K562 (cell line): Measurements from ENCODE around the gene NINL. TPM values are rescaled to one million over a fixed set of nuclear protein-coding genes. Genes with fewer than 3 reads are reported as not detected.

Experiments used
- ATAC-seq: fragments of 200-7000 bp; cut with Tn5 transposase; 3 replicates; pipeline ENCODE4 v1.9.1; 2020; ENCODE audit warnings: moderate library complexity
- BruUV-seq: library from RNA; stranded (reverse); fragments of 400-500 nt; replicated peaks from 2 replicates; lab custom pipeline; 2021; lab: Mats Ljungman, UMichigan
- CTCF ChIA-PET: fragments of 300-600 bp; formaldehyde crosslinking; extraction: SDS; loops from one replicate; lab custom pipeline; 2021; ENCODE audit warnings: low intra/inter-chr PET ratio; lab: Yijun Ruan, JAX
- POLR2A ChIA-PET: fragments of 300-600, 350-650 bp; sonication (Branson Sonifier 250); formaldehyde crosslinking; extraction: SDS; loops from one replicate; lab custom pipeline; 2021; ENCODE audit warnings: antibody characterized with exemption, inconsistent platforms; lab: Yijun Ruan, JAX
- DNase-seq, 4 experiments: peaks; one replicate each; pipeline versions ENCODE4 v3.0.0 to v3.0.0-alpha.2; 2011 to 2018; ENCODE audit warnings: low spot score in 3 of 4, mixed read lengths in 3 of 4; ENCODE audit errors: extremely low read depth in 1 of 4
- FAIRE-seq: peaks from 2 replicates; lab custom pipeline; 2011; peaks lifted over from hg19 to GRCh38; lab: Jason Lieb, UNC
- H2AFZ ChIP-seq: 2 replicates; pipeline ENCODE4 v1.6.0; 2011; ENCODE audit warnings: low read depth, low read length, control low read depth, inconsistent platforms
- H3K27ac ChIP-seq: fragments of 200-600 bp; 3 replicates; pipeline ENCODE4 v1.8.0; 2011; ENCODE audit warnings: low read depth, mild to moderate bottlenecking, control low read depth, inconsistent platforms, low read length, moderate library complexity, mixed read lengths; ENCODE audit errors: extremely low read depth
- H3K27me3 ChIP-seq, 2 experiments: fragments of 300-600 bp in 1 of 2; 2 replicates in 1 of 2; 3 replicates in 1 of 2; pipeline versions ENCODE4 v1.6.0 to v1.8.0; 2011; ENCODE audit warnings: inconsistent platforms in 2 of 2, low read length in 2 of 2, mild to moderate bottlenecking in 1 of 2, mixed read lengths in 1 of 2, moderate library complexity in 1 of 2; ENCODE audit not compliant: control insufficient read depth in 2 of 2, insufficient read depth in 2 of 2
- H3K36me3 ChIP-seq: fragments of 300-600 bp; 3 replicates; pipeline ENCODE4 v1.8.0; 2011; ENCODE audit warnings: mild to moderate bottlenecking, low read length, inconsistent platforms; ENCODE audit not compliant: control insufficient read depth, insufficient read depth
- H3K4me1 ChIP-seq, 2 experiments: fragments of 200-600 bp in 1 of 2; replicated peaks in 1 of 2; 2 replicates in 1 of 2; 3 replicates in 1 of 2; pipeline versions ENCODE4 v1.5.1 to v1.8.0; 2011; ENCODE audit warnings: inconsistent platforms in 2 of 2, low read length in 2 of 2, mild to moderate bottlenecking in 1 of 2, mixed read lengths in 1 of 2, moderate library complexity in 1 of 2; ENCODE audit not compliant: control insufficient read depth in 2 of 2, insufficient read depth in 2 of 2
- H3K4me2 ChIP-seq: 2 replicates; pipeline ENCODE4 v1.6.1; 2011; ENCODE audit warnings: low read length, control low read depth, inconsistent platforms, mixed read lengths; ENCODE audit not compliant: insufficient read depth
- H3K4me3 ChIP-seq: fragments of 200-600 bp; sonication (generic), shearing (Covaris generic); 2 replicates; pipeline ENCODE4 v1.5.1; 2016; ENCODE audit warnings: control low read depth, inconsistent platforms
- H3K79me2 ChIP-seq: fragments of 200-600 bp; 3 replicates; pipeline ENCODE4 v1.8.0; 2011; ENCODE audit warnings: low read length, inconsistent platforms; ENCODE audit not compliant: control insufficient read depth, insufficient read depth
- H3K9ac ChIP-seq, 2 experiments: 2 replicates each; pipeline versions ENCODE4 v1.6.0 to v1.6.1; 2011; ENCODE audit warnings: low read depth in 2 of 2, low read length in 2 of 2, control low read depth in 1 of 2, inconsistent platforms in 1 of 2, mild to moderate bottlenecking in 1 of 2, mixed read lengths in 1 of 2; ENCODE audit not compliant: insufficient read depth in 1 of 2
- H3K9me1 ChIP-seq: one replicate; pipeline ENCODE4 v1.6.0; 2011; ENCODE audit warnings: inconsistent platforms, mild to moderate bottlenecking, low read length, moderate library complexity; ENCODE audit not compliant: control insufficient read depth, insufficient read depth
- H3K9me3 ChIP-seq: replicated peaks from 2 replicates; pipeline ENCODE4 v1.5.1; 2011; ENCODE audit warnings: low read depth, low read length, inconsistent platforms; ENCODE audit not compliant: control insufficient read depth, insufficient read depth
- H4K20me1 ChIP-seq: replicated peaks from 2 replicates; pipeline ENCODE4 v1.6.1; 2011; ENCODE audit warnings: low read length, inconsistent platforms, mixed read lengths; ENCODE audit not compliant: control insufficient read depth, insufficient read depth
- ATF6 ChIP-seq: sonication (generic); formaldehyde crosslinking; IDR thresholded peaks from 2 replicates; pipeline ENCODE4 v1.4.0; 2020; ENCODE audit warnings: mild to moderate bottlenecking, missing genetic modification reagents
- BRCA1 ChIP-seq, 2 experiments: fragments of 450-650 bp in 1 of 2; sonication (generic) in 1 of 2; formaldehyde crosslinking in 1 of 2; IDR thresholded peaks; 2 replicates each; pipeline versions ENCODE4 v1.5.0 to v1.6.1; 2017 to 2020; ENCODE audit warnings: mild to moderate bottlenecking in 1 of 2, missing genetic modification reagents in 1 of 2
- FOSL1 ChIP-seq: fragments of 200-800 bp; sonication (Bioruptor generic); conservative IDR thresholded peaks from 2 replicates; pipeline ENCODE4 v1.6.1; 2016; ENCODE audit warnings: missing genetic modification characterization, missing compliant biosample characterization
- HNRNPUL1 ChIP-seq: fragments of 200-400 bp; formaldehyde crosslinking; IDR thresholded peaks from 2 replicates; pipeline ENCODE4 v1.6.1; 2017; ENCODE audit warnings: low read length
- KLF13 ChIP-seq: fragments of 450-650 bp; IDR thresholded peaks from 2 replicates; pipeline ENCODE4 v1.6.1; 2016; ENCODE audit warnings: missing genetic modification characterization, low read depth, mild to moderate bottlenecking, missing compliant biosample characterization, moderate library complexity, borderline replicate concordance
- MTA1 ChIP-seq: fragments of 450-650 bp; IDR thresholded peaks from 2 replicates; pipeline ENCODE4 v1.6.1; 2017; ENCODE audit warnings: borderline replicate concordance
- POLR2B ChIP-seq: fragments of 450-650 bp; IDR thresholded peaks from 2 replicates; pipeline ENCODE4 v1.6.1; 2018; ENCODE audit warnings: low read depth; ENCODE audit not compliant: partially characterized antibody
- POU5F1 ChIP-seq: fragments of 150-350 bp; IDR thresholded peaks from 2 replicates; pipeline ENCODE4 v1.6.1; 2014; ENCODE audit warnings: borderline replicate concordance, low read length, low read depth, mild to moderate bottlenecking; ENCODE audit not compliant: partially characterized antibody
- SETDB1 ChIP-seq: IDR thresholded peaks from one replicate; pipeline ENCODE4 v1.6.1; 2012; ENCODE audit warnings: low read length, control low read depth, inconsistent platforms
- ZNF507 ChIP-seq: conservative IDR thresholded peaks from 2 replicates; pipeline ENCODE4 v1.6.1; 2017; ENCODE audit warnings: missing genetic modification characterization, missing compliant biosample characterization
- ZNF518B ChIP-seq: fragments of 250-450 bp; sonication (Bioruptor Pico); IDR thresholded peaks from 2 replicates; pipeline ENCODE4 v1.5.0; 2021; ENCODE audit warnings: mild to moderate bottlenecking, moderate library complexity
- WGBS: fragments of 100-300 bp; shearing (Covaris generic); methylation state at CpG from one replicate; pipeline ENCODE4 v1.1.6; 2016; ENCODE audit warnings: low coverage, mixed read lengths; ENCODE audit not compliant: insufficient coverage; ENCODE audit errors: missing lambda C conversion rate; 5-methylcytosine and 5-hydroxymethylcytosine counted together
- in situ Hi-C: fragments of 300-500 bp; cut with MboI; formaldehyde crosslinking; loops from 4 replicates; pipeline ENCODE4 v1.15.0; 2018; ENCODE audit warnings: inconsistent platforms, mixed read lengths
- intact Hi-C: fragments of 100-400 bp; cut with micrococcal nuclease; formaldehyde crosslinking; loops from 2 replicates; pipeline ENCODE4 v1.14.2; 2022
- polyA plus RNA-seq, 8 experiments: library from polyadenylated mRNA; depleted of rRNA in 4 of 8; stranded (reverse) in 5 of 8; unstranded in 3 of 8; fragments of >200 nt; fragmentation: Nextera tagmentation in 2 of 8; fragmentation: Illumina TruSeq in 1 of 8; extraction: Ambion mirVana in 2 of 8; extraction: Trizol in 1 of 8; gene quantifications; 2 replicates each; pipeline versions ENCODE4 v1.2.1 to v1.2.3, GENCODE V29; 2011 to 2014; ENCODE audit warnings: inconsistent platforms in 1 of 8, missing spikeins in 1 of 8
- total RNA-seq, 7 experiments: library from RNA; depleted of rRNA in 6 of 7; stranded (reverse); fragments of >200 nt in 6 of 7; fragmentation: Illumina TruSeq in 2 of 7; extraction: Trizol in 2 of 7; gene quantifications; 2 replicates each; pipeline versions ENCODE4 v1.2.1 to v1.2.3, GENCODE V29; 2011 to 2021; ENCODE audit warnings: low replicate concordance in 1 of 7
- TF ChIP-seq, protein P1 (sequence below): fragments of 250-450 bp; sonication (Bioruptor Pico); IDR thresholded peaks from 2 replicates; pipeline ENCODE4 v1.9.0; 2021; ENCODE audit warnings: mild to moderate bottlenecking, inconsistent platforms

Gene NINL
- total and polyA plus RNA-seq, 9 of the 15 experiments (the other 6 are each of a cell fraction or from before 2014, with no cell fraction given) = 0.03 to 0.22 (median 0.05) TPM; not detected in 5

GRCh38 chr20:25407311-25408169, 177.8 kb downstream of the NINL start, which contains the start of gene GINS1:
TSS of gene GINS1 (plus strand) at chr20:25407673. CDS start at chr20:25407821, 148 bp downstream.
- peak within 1 kb of the TSS; percentile 88 for H3K27ac ChIP-seq
- peak within 1 kb of the TSS; percentile 61 for H3K4me3 ChIP-seq
- no peaks in the 10 kb centered on the region for H3K9me3 ChIP-seq
- H3K4me1 ChIP-seq = peaks cover 6 to 8% of the 10 kb centered on the region in 2 experiments; a peak in 3 of 5 replicates
- H4K20me1 ChIP-seq = no peaks in the 10 kb centered on the region
- H3K79me2 ChIP-seq = peaks cover 28% of the 10 kb centered on the region
- intact Hi-C loops = no loop called here
- FAIRE-seq (peak; percentile 81), DNase-seq (peak; percentile 89 to 93 (median 92)), ATAC-seq (peak; percentile 97)
- peaks cover 20% of the 10 kb centered on the region for H3K36me3 ChIP-seq
- ChIA-PET CTCF (no interaction called here), POLR2A (interaction anchor here (0.6 to 2.0 kb wide), 11 partner anchors 9 to 204 kb away, joined by 3 to 13 read pairs (median 4); partner anchors contain the start of gene ABHD12)
- no peaks in the 10 kb centered on the region for H3K9me1 ChIP-seq
- peak within 1 kb of the TSS; percentile 86 to 99 for H3K9ac ChIP-seq
- peak within 1 kb of the TSS; percentile 93 for H2AFZ ChIP-seq
- in situ Hi-C loops = loop anchor here (5.0 kb wide), 1 partner anchor 110 kb away; no protein-coding TSS in a partner anchor
- no peaks in the 10 kb centered on the region for H3K27me3 ChIP-seq
- TSS peak; percentile 82 for BruUV-seq
- 2% methylated on average over 40 of the region's 56 CpGs for WGBS
- peak within 1 kb of the TSS; percentile 88 for H3K4me2 ChIP-seq
- TF ChIP-seq SETDB1 (no peak), MTA1 (no peak), FOSL1 (no peak), HNRNPUL1 (no peak), ZNF518B (CRISPR knock-in tag) (no peak), BRCA1 (IDR thresholded peaks at IDR 0.05) (no peak), BRCA1 (CRISPR knock-in tag; IDR thresholded peaks at IDR 0.05) (no peak), ATF6 (CRISPR knock-in tag) (no peak), ZNF507 (tag) (no peak), POU5F1 (peak; percentile 69), KLF13 (tag) (no peak), POLR2B (peak; percentile 62)
- TF ChIP-seq, protein P1, sequence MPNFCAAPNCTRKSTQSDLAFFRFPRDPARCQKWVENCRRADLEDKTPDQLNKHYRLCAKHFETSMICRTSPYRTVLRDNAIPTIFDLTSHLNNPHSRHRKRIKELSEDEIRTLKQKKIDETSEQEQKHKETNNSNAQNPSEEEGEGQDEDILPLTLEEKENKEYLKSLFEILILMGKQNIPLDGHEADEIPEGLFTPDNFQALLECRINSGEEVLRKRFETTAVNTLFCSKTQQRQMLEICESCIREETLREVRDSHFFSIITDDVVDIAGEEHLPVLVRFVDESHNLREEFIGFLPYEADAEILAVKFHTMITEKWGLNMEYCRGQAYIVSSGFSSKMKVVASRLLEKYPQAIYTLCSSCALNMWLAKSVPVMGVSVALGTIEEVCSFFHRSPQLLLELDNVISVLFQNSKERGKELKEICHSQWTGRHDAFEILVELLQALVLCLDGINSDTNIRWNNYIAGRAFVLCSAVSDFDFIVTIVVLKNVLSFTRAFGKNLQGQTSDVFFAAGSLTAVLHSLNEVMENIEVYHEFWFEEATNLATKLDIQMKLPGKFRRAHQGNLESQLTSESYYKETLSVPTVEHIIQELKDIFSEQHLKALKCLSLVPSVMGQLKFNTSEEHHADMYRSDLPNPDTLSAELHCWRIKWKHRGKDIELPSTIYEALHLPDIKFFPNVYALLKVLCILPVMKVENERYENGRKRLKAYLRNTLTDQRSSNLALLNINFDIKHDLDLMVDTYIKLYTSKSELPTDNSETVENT (CRISPR knock-in tag) = no peak
